Gastrocnemius medialis (tissue), 4 donors: Measurements from ENCODE around the gene CDC5L.

Experiments used
- CTCF ChIP-seq, 5 experiments: fragments of 450-650 bp in 3 of 5; fragments of 200-600 bp in 2 of 5; sonication (generic) in 2 of 5; IDR thresholded peaks in 4 of 5; conservative IDR thresholded peaks in 1 of 5; 1 replicate in 4 of 5; 2 replicates in 1 of 5; pipeline ENCODE4 v1.5.1; 2016 to 2019; ENCODE audit warnings: antibody characterized with exemption in 5 of 5, mild to moderate bottlenecking in 3 of 5, moderate library complexity in 3 of 5
- POLR2A ChIP-seq, 2 donors: fragments of 450-650 bp; IDR thresholded peaks; one replicate each; pipeline ENCODE4 v1.6.1; 2017; ENCODE audit warnings: antibody characterized with exemption in 2 of 2, mild to moderate bottlenecking in 2 of 2, moderate library complexity in 2 of 2

GRCh38 chr6:44339301-44339700 is 48.2 kb upstream of the CDC5L start:
- TF ChIP-seq CTCF (IDR thresholded peaks at IDR 0.05 in 4 of 5, conservative IDR thresholded peaks at IDR 0.05 in 1 of 5), result no peak
- no peak for TF ChIP-seq POLR2A (IDR thresholded peaks at IDR 0.05)
